Stimulated activated naive CD4-positive, alpha-beta T cell (primary cell): ENCODE data around the gene CUEDC2.

Source experiments
- DNase-seq, 6 experiments: peaks; one replicate each; lab custom pipeline; 2025; lab: John Stamatoyannopoulos, UW

CUEDC2 gene

GRCh38 chr10:102424916-102425315 is 7.5 kb downstream of the CUEDC2 start:
- no peak for DNase-seq

- DNase-seq: no peak
These were observed 8.2 kb downstream of the CUEDC2 start for GRCh38 chr10:102424145-102424544.

GRCh38 chr10:102423372-102423968 is 8.9 kb downstream of the CUEDC2 start:
- no peak for DNase-seq

GRCh38 chr10:102422545-102423129 is 9.7 kb downstream of the CUEDC2 start:
- DNase-seq: peak in 3 of 6 experiments; percentile 28 to 43 (median 34)

GRCh38 chr10:102421757-102422512 is 10.4 kb downstream of the CUEDC2 start:
- DNase-seq: peak in 2 of 6 experiments; percentile 44 to 45

- peak in 1 of 6 experiments; percentile 72 for DNase-seq
These were observed 10.9 kb downstream of the CUEDC2 start for GRCh38 chr10:102421507-102421756.

- peak; percentile 84 to 94 (median 88) for DNase-seq
These were observed 11.5 kb downstream of the CUEDC2 start, which contains the start of gene FBXL15 for GRCh38 chr10:102420714-102421506. Gene FBXL15, plus strand, starts transcription at chr10:102420836. Its CDS starts 294 bp downstream, at chr10:102421130.

- DNase-seq: peak in 1 of 6 experiments; percentile 41
These were observed 12.1 kb downstream of the CUEDC2 start for GRCh38 chr10:102420181-102420713.

GRCh38 chr10:102419269-102420180 is 12.8 kb downstream of the CUEDC2 start:
- DNase-seq: peak; percentile 30 to 80 (median 68)

- DNase-seq: no peak
These were observed 13.6 kb downstream of the CUEDC2 start, which contains the start of gene PSD for GRCh38 chr10:102418622-102419268. Gene PSD, minus strand, starts transcription at chr10:102418785. Its CDS starts 1,747 bp downstream, at chr10:102417038.

GRCh38 chr10:102416695-102417094 is 15.7 kb downstream of the CUEDC2 start:
- DNase-seq: no peak

- no peak for DNase-seq
These were observed 16.1 kb downstream of the CUEDC2 start for GRCh38 chr10:102416283-102416682.

GRCh38 chr10:102414749-102415148 is 17.6 kb downstream of the CUEDC2 start:
- no peak for DNase-seq

GRCh38 chr10:102413806-102414561 is 18.4 kb downstream of the CUEDC2 start:
- DNase-seq: no peak

- DNase-seq: peak in 4 of 6 experiments; percentile 12 to 41 (median 23)
These were observed 19.2 kb downstream of the CUEDC2 start for GRCh38 chr10:102413053-102413705.

- no peak for DNase-seq
These were observed 20.1 kb downstream of the CUEDC2 start for GRCh38 chr10:102412293-102412692.

- no peak for DNase-seq
These were observed 20.8 kb downstream of the CUEDC2 start for GRCh38 chr10:102411341-102412255.
